ENCODE data around the gene ACSL5.

Gene ACSL5

DNA sequence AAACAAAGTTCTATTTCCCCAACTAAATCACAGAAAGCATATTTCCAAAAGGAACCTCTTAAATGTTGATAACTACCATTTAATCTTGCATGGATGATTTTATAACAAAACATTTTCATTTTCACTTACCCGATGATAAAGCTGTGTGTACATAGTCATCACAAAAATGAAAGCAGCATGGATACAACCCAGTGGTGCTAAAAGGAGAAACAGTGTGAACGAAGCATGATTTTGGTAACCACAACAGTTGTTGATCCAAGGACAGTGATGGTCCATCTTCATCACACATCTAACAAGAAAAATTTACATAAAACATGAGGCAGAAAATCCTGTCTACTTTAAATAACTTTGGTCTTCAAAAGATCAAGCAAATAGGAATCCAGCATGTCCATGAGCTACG, 68.1 kb downstream of the ACSL5 start:
- no peak for TF ChIP-seq CTCF (IDR thresholded peaks at IDR 0.05; ENCODE audit: low read depth, low read length, missing control alignments)
- H3K4me3 ChIP-seq (replicated peaks; ENCODE audit: low read depth, low read length): no peak overlapping the region
- DNase-seq (ENCODE audit: extremely low read depth, low read depth): no peak

GRCh38 chr10:112446055-112446854, 72.3 kb downstream of the ACSL5 start:
- peak overlapping the region; percentile 100 for H3K4me3 ChIP-seq (replicated peaks; ENCODE audit: low read depth, low read length)
- TF ChIP-seq CTCF (IDR thresholded peaks at IDR 0.05; ENCODE audit: low read depth, low read length, missing control alignments): no peak
- DNase-seq (ENCODE audit: extremely low read depth, low read depth): no peak

- peak; percentile 49 for DNase-seq (ENCODE audit: extremely low read depth, low read depth)
- H3K4me3 ChIP-seq (replicated peaks; ENCODE audit: low read depth, low read length): peak within 1 kb of the TSS; percentile 100
- TF ChIP-seq CTCF (IDR thresholded peaks at IDR 0.05; ENCODE audit: low read depth, low read length, missing control alignments): peak; percentile 12
Observed at GRCh38 chr10:112446855-112447619, 73.1 kb downstream of the ACSL5 start, which contains the start of the genes VTI1A and ZDHHC6. TSS of gene VTI1A (plus strand) at chr10:112447215. CDS start at chr10:112447374, 159 bp downstream. TSS of gene ZDHHC6 (minus strand) at chr10:112446914. CDS start at chr10:112445436, 1,478 bp downstream.

- TF ChIP-seq CTCF (IDR thresholded peaks at IDR 0.05; ENCODE audit: low read depth, low read length, missing control alignments): no peak
- DNase-seq (ENCODE audit: extremely low read depth, low read depth): no peak
- H3K4me3 ChIP-seq (replicated peaks; ENCODE audit: low read depth, low read length): peak overlapping the region; percentile 100
Observed at GRCh38 chr10:112447620-112447928, 73.7 kb downstream of the ACSL5 start.

GRCh38 chr10:112448888-112449287, 75.0 kb downstream of the ACSL5 start:
- TF ChIP-seq CTCF (IDR thresholded peaks at IDR 0.05; ENCODE audit: low read depth, low read length, missing control alignments): no peak
- DNase-seq (ENCODE audit: extremely low read depth, low read depth): no peak
- H3K4me3 ChIP-seq (replicated peaks; ENCODE audit: low read depth, low read length): no peak overlapping the region

DNA sequence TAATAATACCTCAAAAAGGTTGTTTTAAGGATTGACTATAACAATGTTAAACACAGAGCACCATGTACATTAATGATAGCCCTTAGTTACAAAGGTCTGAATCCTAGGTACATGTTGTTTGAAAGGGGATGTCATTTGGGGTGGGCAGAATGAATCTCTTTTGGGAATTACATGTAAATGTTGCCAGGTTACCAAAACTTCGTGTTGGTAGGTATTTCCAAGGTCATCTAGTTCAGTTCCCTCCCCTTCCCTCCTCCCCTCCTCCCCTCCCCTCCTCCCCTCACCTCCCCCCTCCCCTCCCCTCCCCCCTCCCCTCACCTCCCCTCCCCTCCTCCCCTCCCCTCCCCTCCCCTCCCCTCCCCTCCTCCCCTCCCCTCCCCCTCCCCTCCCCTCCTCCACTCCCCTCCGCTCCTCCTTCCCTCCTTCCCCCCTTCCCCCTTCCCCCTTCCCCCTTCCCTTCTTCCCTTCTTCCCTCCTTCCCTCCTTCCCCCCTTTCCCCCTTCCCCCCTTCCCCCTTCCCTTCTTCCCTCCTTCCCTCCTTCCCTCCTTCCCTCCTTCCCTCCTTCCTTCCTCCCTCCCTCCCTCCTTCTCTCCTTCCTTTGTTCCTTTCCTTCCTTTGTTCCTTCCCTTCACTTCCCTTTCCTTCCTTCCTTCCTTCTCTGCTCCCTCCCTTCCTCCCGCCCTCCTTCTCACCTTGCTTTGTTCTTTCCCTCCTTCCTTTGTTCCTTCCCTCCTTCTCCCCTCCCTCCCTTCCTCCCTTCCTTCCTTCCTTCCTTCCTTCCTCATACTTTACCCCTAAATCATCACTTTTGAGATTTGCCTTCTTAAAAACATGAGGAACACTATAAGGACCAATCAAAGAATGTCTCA, 81.2 kb downstream of the ACSL5 start:
- H3K4me3 ChIP-seq (replicated peaks; ENCODE audit: low read depth, low read length): no peak overlapping the region
- TF ChIP-seq CTCF (IDR thresholded peaks at IDR 0.05; ENCODE audit: low read depth, low read length, missing control alignments): no peak
- no peak for DNase-seq (ENCODE audit: extremely low read depth, low read depth)
